COLO829 (cell line): Measurements from ENCODE around the gene MRGPRX3.

Experiments used
- DNase-seq: peaks from one replicate; pipeline ENCODE4 v3.0.0; 2012; ENCODE audit warnings: low spot score

MRGPRX3 gene

DNA sequence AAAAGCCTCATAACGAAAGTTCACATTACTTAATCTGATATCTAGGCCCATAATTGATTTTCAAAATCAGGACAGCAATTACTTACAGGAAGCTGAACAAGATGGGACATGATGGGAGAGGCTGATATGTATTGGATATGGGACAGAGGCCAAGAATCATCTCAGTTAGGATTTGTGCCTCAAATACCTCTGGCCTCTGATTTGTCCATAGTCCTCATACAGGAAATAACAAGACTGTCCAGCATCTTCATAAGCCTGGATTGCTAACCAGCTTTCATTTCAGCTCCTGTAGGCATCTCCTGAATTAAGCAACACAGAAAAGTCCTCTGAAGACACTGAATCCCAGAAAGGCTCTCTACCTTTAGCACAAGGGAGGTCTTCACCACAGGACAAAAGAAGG lies 36.0 kb downstream of the MRGPRX3 start:
- no peak for DNase-seq

- DNase-seq = peak; percentile 63
Measured at GRCh38 chr11:18171377-18172000, 39.1 kb downstream of the MRGPRX3 start.

GRCh38 chr11:18172666-18173065 lies 40.3 kb downstream of the MRGPRX3 start, which contains the start of gene MRGPRX4:
Gene MRGPRX4 (plus strand): TSS chr11:18172837. CDS start chr11:18173257, 420 bp downstream.
- peak; percentile 64 for DNase-seq

- no peak for DNase-seq
Measured at GRCh38 chr11:18173225-18173866, 41.0 kb downstream of the MRGPRX3 start.
